ENCODE measurements around the gene EPAS1. TPM values are rescaled to one million over a fixed set of nuclear protein-coding genes. Genes with fewer than 3 reads are reported as not detected.

EPAS1 gene
- total and polyA plus RNA-seq, 2 of the 13 experiments (the other 11 are each of a cell fraction or from before 2014, with no cell fraction given) = 47.1 to 182 TPM

- TF ChIP-seq ZNF747 (CRISPR knock-in tag; IDR thresholded peaks at IDR 0.05; ENCODE audit: borderline replicate concordance) = no peak
- TF ChIP-seq CBFB (CRISPR knock-in tag; IDR thresholded peaks at IDR 0.05) = no peak
- no peak for TF ChIP-seq TBX3 (IDR thresholded peaks at IDR 0.05; ENCODE audit: borderline replicate concordance)
- TF ChIP-seq PBX3 (CRISPR knock-in tag; IDR thresholded peaks at IDR 0.05; ENCODE audit: borderline replicate concordance) = no peak
- no peak for TF ChIP-seq HNRNPK (IDR thresholded peaks at IDR 0.05; ENCODE audit: low read depth, low read length, poor library complexity, severe bottlenecking)
- 0 out of 2 replicates have a peak, but pooled peaks have one; percentile 25 for TF ChIP-seq DNMT3B (CRISPR knock-in tag; conservative IDR thresholded peaks at IDR 0.05)
- TF ChIP-seq NR0B2 (CRISPR knock-in tag; IDR thresholded peaks at IDR 0.05) = no peak
- TF ChIP-seq NFE2L2 (IDR thresholded peaks at IDR 0.05; ENCODE audit: low read length) = no peak
- no peak for TF ChIP-seq CEBPB (IDR thresholded peaks at IDR 0.05; ENCODE audit: borderline replicate concordance, low read depth, low read length)
- no peak for TF ChIP-seq BHLHE40 (IDR thresholded peaks at IDR 0.05; ENCODE audit: low read length)
- 0 out of 2 replicates have a peak, but pooled peaks have one; percentile 27 for TF ChIP-seq ZNF772 (CRISPR knock-in tag; IDR thresholded peaks at IDR 0.05)
- TF ChIP-seq ISX (CRISPR knock-in tag; conservative IDR thresholded peaks at IDR 0.05) = no peak
- TF ChIP-seq FOXO4 (CRISPR knock-in tag; conservative IDR thresholded peaks at IDR 0.05) = no peak
- TF ChIP-seq ZNF335 (CRISPR knock-in tag; IDR thresholded peaks at IDR 0.05) = peak; percentile 35; the same call in 1 of the 2 replicates
- no peak for TF ChIP-seq SYNCRIP (IDR thresholded peaks at IDR 0.05; ENCODE audit: insufficient read depth, low read depth, low read length)
- no peak for TF ChIP-seq CTCF (CRISPR knock-in tag; IDR thresholded peaks at IDR 0.05)
- TF ChIP-seq ZNF224 (CRISPR knock-in tag; IDR thresholded peaks at IDR 0.05) = no peak
- no peak for TF ChIP-seq ATM (IDR thresholded peaks at IDR 0.05; ENCODE audit: borderline replicate concordance)
- TF ChIP-seq ZNF556 (CRISPR knock-in tag; IDR thresholded peaks at IDR 0.05; ENCODE audit: borderline replicate concordance) = peak; percentile 67; the same call in 1 of the 2 replicates
- TF ChIP-seq ZNF24 (IDR thresholded peaks at IDR 0.05) = no peak
- TF ChIP-seq ZNF816 (CRISPR knock-in tag; IDR thresholded peaks at IDR 0.05; ENCODE audit: borderline replicate concordance) = no peak
- no peak for TF ChIP-seq ZNF256 (CRISPR knock-in tag; conservative IDR thresholded peaks at IDR 0.05)
- TF ChIP-seq RXRB (CRISPR knock-in tag; IDR thresholded peaks at IDR 0.05; ENCODE audit: borderline replicate concordance) = peak; percentile 85; the same call in 1 of the 2 replicates
- TF ChIP-seq MXI1 (IDR thresholded peaks at IDR 0.05; ENCODE audit: borderline replicate concordance, low read depth, low read length) = peak; percentile 45; the same call in 1 of the 3 replicates
- TF ChIP-seq SALL1 (CRISPR knock-in tag; IDR thresholded peaks at IDR 0.05) = peak; percentile 52; the same call in 1 of the 2 replicates
- TF ChIP-seq ZNF441 (CRISPR knock-in tag; IDR thresholded peaks at IDR 0.05; ENCODE audit: borderline replicate concordance) = no peak
- no peak for TF ChIP-seq ZNF543 (CRISPR knock-in tag; IDR thresholded peaks at IDR 0.05)
Observed at GRCh38 chr2:46416739-46417403, 119.7 kb downstream of the EPAS1 start (continued).
